NCI-H2227 treated with DMSO at 0.1 percent for 48 hours (cell line): ENCODE measurements around the gene RABEPK.
"Not testable (repeated sequence)": the region's sequence is repeated elsewhere in the genome, so short reads cannot be mapped to it uniquely, and the experiment has no call there.

Experiments
- DNase-seq: peaks from one replicate; lab custom pipeline; 2025; lab: John Stamatoyannopoulos, UW

The RABEPK gene

GRCh38 chr9:125200216-125201047, at the start of gene RABEPK:
RABEPK (plus strand) TSS chr9:125200542; CDS start chr9:125203014, 2,472 bp downstream.
- peak; percentile 84 for DNase-seq

- no peak for DNase-seq
Observed at GRCh38 chr9:125151730-125152129, 48.6 kb upstream of the RABEPK start.

- DNase-seq, result no peak
Observed at GRCh38 chr9:125153712-125154367, 46.5 kb upstream of the RABEPK start.

GRCh38 chr9:125156551-125156950, 43.8 kb upstream of the RABEPK start:
- no peak for DNase-seq

- DNase-seq, result no peak
Observed at GRCh38 chr9:125160750-125161149, 39.6 kb upstream of the RABEPK start.

GRCh38 chr9:125161284-125161918, 38.9 kb upstream of the RABEPK start:
- DNase-seq, result no peak

- not testable (repeated sequence) for DNase-seq
Observed at GRCh38 chr9:125162891-125163290, 37.5 kb upstream of the RABEPK start.

GRCh38 chr9:125166762-125167161, 33.6 kb upstream of the RABEPK start:
- DNase-seq, result no peak

GRCh38 chr9:125169895-125170294, 30.4 kb upstream of the RABEPK start:
- DNase-seq, result no peak

- DNase-seq, result no peak
Observed at GRCh38 chr9:125172031-125172755, 28.1 kb upstream of the RABEPK start.

- DNase-seq, result peak; percentile 13
Observed at GRCh38 chr9:125176636-125177035, 23.7 kb upstream of the RABEPK start.

GRCh38 chr9:125177888-125178287, 22.5 kb upstream of the RABEPK start:
- DNase-seq, result no peak

- DNase-seq, result not testable (repeated sequence)
Observed at GRCh38 chr9:125179776-125180175, 20.6 kb upstream of the RABEPK start.

- peak; percentile 51 for DNase-seq
Observed at GRCh38 chr9:125180876-125181275, 19.5 kb upstream of the RABEPK start.

- DNase-seq, result not testable (repeated sequence)
Observed at GRCh38 chr9:125181756-125182155, 18.6 kb upstream of the RABEPK start.

- DNase-seq, result no peak
Observed at GRCh38 chr9:125183054-125183453, 17.3 kb upstream of the RABEPK start.

- DNase-seq, result no peak
Observed at GRCh38 chr9:125183561-125183960, 16.8 kb upstream of the RABEPK start.

GRCh38 chr9:125189011-125189360, 11.4 kb upstream of the RABEPK start:
- DNase-seq, result peak; percentile 0

- DNase-seq, result peak; percentile 92
Observed at GRCh38 chr9:125189361-125190289, 10.7 kb upstream of the RABEPK start, which contains the start of gene PPP6C. PPP6C (minus strand) TSS chr9:125189803; CDS start chr9:125189718, 85 bp downstream.

- DNase-seq, result no peak
Observed at GRCh38 chr9:125190361-125190801, 10.0 kb upstream of the RABEPK start.

- DNase-seq, result not testable (repeated sequence)
Observed at GRCh38 chr9:125194466-125194865, 5.9 kb upstream of the RABEPK start.
